OCI-LY3 (cell line): ENCODE data around the gene CAPNS2.

Experiments used
- H2AFZ ChIP-seq: fragments of 200-600, 300-600 bp; shearing (Covaris generic); 2 replicates; pipeline ENCODE4 v1.6.0; 2014; ENCODE audit warnings: antibody characterized with exemption, low read depth, low read length
- H3K27ac ChIP-seq: fragments of 200-600, 300-600 bp; sonication (generic); 2 replicates; pipeline ENCODE4 v1.5.1; 2014; ENCODE audit warnings: mild to moderate bottlenecking, low read length, moderate library complexity, mixed read lengths
- H3K27me3 ChIP-seq: fragments of 200-600, 300-600 bp; sonication (generic); 2 replicates; pipeline ENCODE4 v1.6.1; 2014; ENCODE audit warnings: low read depth, low read length, mixed read lengths
- H3K36me3 ChIP-seq: fragments of 200-600, 300-600 bp; sonication (generic); replicated peaks from 2 replicates; pipeline ENCODE3; 2014; ENCODE audit warnings: low read depth, low read length, mixed read lengths
- H3K4me1 ChIP-seq: fragments of 300-600, 200-600 bp; sonication (generic); 2 replicates; pipeline ENCODE4 v1.6.1; 2014; ENCODE audit warnings: low read length, mixed read lengths
- H3K4me2 ChIP-seq: fragments of 200-600, 300-600 bp; sonication (generic); 2 replicates; pipeline ENCODE4 v1.6.1; 2014; ENCODE audit warnings: low read length, mixed read lengths
- H3K4me3 ChIP-seq: fragments of 300-600, 200-600 bp; sonication (generic); 2 replicates; pipeline ENCODE4 v1.5.1; 2014; ENCODE audit warnings: antibody characterized with exemption, mild to moderate bottlenecking, low read length, moderate library complexity
- H3K79me2 ChIP-seq: fragments of 300-600, 200-600 bp; shearing (Covaris generic); 2 replicates; pipeline ENCODE4 v1.6.1; 2014; ENCODE audit warnings: mild to moderate bottlenecking, low read length, mixed read lengths
- H3K9ac ChIP-seq: fragments of 300-600, 200-600 bp; shearing (Covaris generic); 2 replicates; pipeline ENCODE4 v1.6.0; 2014; ENCODE audit warnings: mild to moderate bottlenecking, low read length, moderate library complexity
- H3K9me3 ChIP-seq: fragments of 200-600, 300-600 bp; shearing (Covaris generic); 2 replicates; pipeline ENCODE4 v1.6.1; 2014; ENCODE audit warnings: low read length, mixed read lengths; ENCODE audit not compliant: insufficient read depth
- H4K20me1 ChIP-seq: fragments of 200-600, 300-600 bp; sonication (generic); 2 replicates; pipeline ENCODE4 v1.6.1; 2016; ENCODE audit warnings: low read length, mixed read lengths; ENCODE audit not compliant: insufficient read depth
- EZH2phosphoT487 ChIP-seq: fragments of 200-600 bp; shearing (Covaris generic); IDR thresholded peaks from 2 replicates; pipeline ENCODE4 v1.6.1; 2018; ENCODE audit warnings: antibody characterized with exemption, mixed run types, low read depth
- TF ChIP-seq, protein P1 (sequence below): fragments of 200-600, 300-600 bp; sonication (generic); IDR thresholded peaks from 2 replicates; pipeline ENCODE4 v1.5.1; 2014; ENCODE audit warnings: antibody characterized with exemption, low read length, low read depth

Gene CAPNS2

DNA sequence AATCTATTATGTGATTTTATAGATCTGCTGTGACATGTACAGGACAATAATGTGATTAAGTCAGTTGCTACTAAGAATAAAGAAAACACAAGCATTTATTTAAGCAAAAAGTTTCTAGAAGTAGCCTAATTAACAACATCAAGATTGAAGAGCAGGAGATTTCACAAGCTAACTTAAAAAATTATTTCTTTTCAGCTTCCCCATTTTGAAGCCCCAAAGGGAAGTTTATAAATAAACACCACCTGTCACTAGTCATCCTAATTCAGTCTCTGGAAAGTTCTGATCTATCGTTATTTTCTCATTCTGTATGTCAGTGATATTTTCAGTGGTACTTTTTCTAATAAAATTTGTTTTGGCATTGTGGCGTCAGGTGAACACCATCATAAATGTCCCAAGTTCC lies 8.3 kb downstream of the CAPNS2 start:
- Histone ChIP-seq H3K4me1 (no peaks in the 10 kb centered on the region), H3K9me3 (no peaks in the 10 kb centered on the region), H3K9ac (no peak overlapping the region), H3K4me3 (no peak overlapping the region), H3K4me2 (no peak overlapping the region), H3K36me3 (no peaks in the 10 kb centered on the region), H3K27me3 (no peaks in the 10 kb centered on the region), H3K27ac (no peak overlapping the region), H2AFZ (no peak overlapping the region), H4K20me1 (no peaks in the 10 kb centered on the region), H3K79me2 (no peaks in the 10 kb centered on the region)
- TF ChIP-seq, protein P1, sequence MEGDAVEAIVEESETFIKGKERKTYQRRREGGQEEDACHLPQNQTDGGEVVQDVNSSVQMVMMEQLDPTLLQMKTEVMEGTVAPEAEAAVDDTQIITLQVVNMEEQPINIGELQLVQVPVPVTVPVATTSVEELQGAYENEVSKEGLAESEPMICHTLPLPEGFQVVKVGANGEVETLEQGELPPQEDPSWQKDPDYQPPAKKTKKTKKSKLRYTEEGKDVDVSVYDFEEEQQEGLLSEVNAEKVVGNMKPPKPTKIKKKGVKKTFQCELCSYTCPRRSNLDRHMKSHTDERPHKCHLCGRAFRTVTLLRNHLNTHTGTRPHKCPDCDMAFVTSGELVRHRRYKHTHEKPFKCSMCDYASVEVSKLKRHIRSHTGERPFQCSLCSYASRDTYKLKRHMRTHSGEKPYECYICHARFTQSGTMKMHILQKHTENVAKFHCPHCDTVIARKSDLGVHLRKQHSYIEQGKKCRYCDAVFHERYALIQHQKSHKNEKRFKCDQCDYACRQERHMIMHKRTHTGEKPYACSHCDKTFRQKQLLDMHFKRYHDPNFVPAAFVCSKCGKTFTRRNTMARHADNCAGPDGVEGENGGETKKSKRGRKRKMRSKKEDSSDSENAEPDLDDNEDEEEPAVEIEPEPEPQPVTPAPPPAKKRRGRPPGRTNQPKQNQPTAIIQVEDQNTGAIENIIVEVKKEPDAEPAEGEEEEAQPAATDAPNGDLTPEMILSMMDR = no peak
- TF ChIP-seq EZH2phosphoT487 = no peak

DNA sequence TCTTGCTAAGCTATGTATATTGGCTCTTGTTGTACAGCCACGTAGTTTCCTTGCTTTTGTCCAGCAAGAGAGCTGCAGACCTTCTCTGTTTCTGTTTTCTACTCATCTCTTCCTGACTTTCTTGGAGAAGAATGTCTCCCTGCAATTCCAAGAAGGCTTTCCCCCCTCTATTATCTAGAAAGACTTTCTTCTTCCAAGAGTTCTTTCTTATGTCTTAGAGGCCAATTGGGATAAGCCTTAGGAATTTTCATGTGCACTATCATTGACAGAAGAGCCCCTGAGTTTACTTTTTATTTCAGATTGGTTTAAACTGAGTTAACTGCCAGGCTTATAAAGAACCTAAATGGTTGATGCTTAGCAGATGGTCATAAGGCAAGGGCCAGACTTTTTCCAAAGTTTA lies 9.0 kb downstream of the CAPNS2 start:
- H3K4me1 ChIP-seq = no peaks in the 10 kb centered on the region
- no peak overlapping the region for H3K27ac ChIP-seq
- no peaks in the 10 kb centered on the region for H3K9me3 ChIP-seq
- H2AFZ ChIP-seq = no peak overlapping the region
- TF ChIP-seq, protein P1 = no peak
- no peak for TF ChIP-seq EZH2phosphoT487
- no peak overlapping the region for H3K4me3 ChIP-seq
- no peak overlapping the region for H3K4me2 ChIP-seq
- H3K36me3 ChIP-seq = no peaks in the 10 kb centered on the region
- no peaks in the 10 kb centered on the region for H3K27me3 ChIP-seq
- H4K20me1 ChIP-seq = no peaks in the 10 kb centered on the region
- H3K9ac ChIP-seq = no peak overlapping the region
- no peaks in the 10 kb centered on the region for H3K79me2 ChIP-seq

DNA sequence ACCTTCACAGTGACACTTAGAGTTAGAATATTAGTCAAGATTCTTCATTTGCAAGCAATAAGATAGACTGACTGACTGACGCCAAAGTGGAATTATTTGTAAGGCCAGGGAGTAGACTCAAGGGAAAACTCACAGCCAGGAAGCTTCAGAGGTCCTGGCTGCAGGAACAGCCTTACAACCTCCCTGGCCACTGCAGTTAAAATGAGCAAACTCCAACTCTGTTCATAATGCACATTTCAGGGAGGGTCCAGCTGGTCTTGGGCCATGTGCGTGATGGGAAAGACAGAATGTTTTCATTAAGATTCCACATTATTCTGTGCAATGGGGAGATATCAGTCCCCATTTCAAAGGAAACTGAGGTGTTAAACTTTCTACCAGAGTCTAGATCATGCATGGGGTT lies 9.9 kb downstream of the CAPNS2 start:
- Histone ChIP-seq H3K4me3 (no peak overlapping the region), H2AFZ (no peak overlapping the region), H3K4me2 (no peak overlapping the region), H4K20me1 (no peaks in the 10 kb centered on the region), H3K4me1 (no peaks in the 10 kb centered on the region), H3K27me3 (no peaks in the 10 kb centered on the region), H3K27ac (no peak overlapping the region), H3K9ac (no peak overlapping the region), H3K9me3 (no peaks in the 10 kb centered on the region), H3K79me2 (no peaks in the 10 kb centered on the region), H3K36me3 (no peaks in the 10 kb centered on the region)
- TF ChIP-seq, protein P1 = no peak
- no peak for TF ChIP-seq EZH2phosphoT487

DNA sequence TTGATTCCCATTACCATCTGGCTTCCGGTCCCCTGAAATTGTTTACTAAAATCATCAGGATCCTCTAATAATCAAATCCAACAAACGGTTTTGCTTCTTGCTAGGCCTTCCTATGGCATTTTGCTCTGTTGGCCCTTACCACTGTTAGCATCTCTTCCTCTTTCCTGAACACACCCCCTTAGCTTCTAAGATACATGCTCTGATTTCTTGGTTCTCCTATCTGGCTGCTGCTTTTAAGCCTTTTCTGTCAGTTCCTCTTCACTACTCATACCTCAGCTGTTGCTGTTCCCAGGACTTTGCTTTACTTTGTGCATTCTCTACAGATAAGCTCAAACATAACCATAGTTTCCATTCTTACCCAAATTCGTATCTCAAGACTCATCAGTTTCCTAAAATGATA lies 11.4 kb downstream of the CAPNS2 start:
- Histone ChIP-seq H2AFZ (no peak overlapping the region), H3K36me3 (no peaks in the 10 kb centered on the region), H3K79me2 (no peaks in the 10 kb centered on the region), H3K9ac (no peak overlapping the region), H4K20me1 (no peaks in the 10 kb centered on the region), H3K4me1 (no peaks in the 10 kb centered on the region), H3K9me3 (no peaks in the 10 kb centered on the region), H3K4me2 (no peak overlapping the region), H3K27ac (no peak overlapping the region), H3K4me3 (no peak overlapping the region), H3K27me3 (no peaks in the 10 kb centered on the region)
- no peak for TF ChIP-seq EZH2phosphoT487
- TF ChIP-seq, protein P1 = no peak
